Omental fat pad (tissue), 4 donors: ENCODE data around the gene BLCAP. TPM values are rescaled to one million over a fixed set of nuclear protein-coding genes. Genes with fewer than 3 reads are reported as not detected.
"Not testable (repeated sequence)": the region's sequence is repeated elsewhere in the genome, so short reads cannot be mapped to it uniquely, and the experiment has no call there.

Experiments
- ATAC-seq: fragments of 150-250 bp; one replicate; pipeline ENCODE4 v1.9.1; 2016; ENCODE audit warnings: mild to moderate bottlenecking, moderate library complexity; ENCODE audit not compliant: low FRiP score
- DNase-seq: peaks from one replicate; pipeline ENCODE4 v3.0.0-alpha.2; 2019; ENCODE audit warnings: low spot score
- CTCF ChIP-seq, 3 donors: fragments of 450-650 bp; IDR thresholded peaks; one replicate each; pipeline ENCODE4 v1.5.1; 2016 to 2017; ENCODE audit warnings: antibody characterized with exemption in 3 of 3, mild to moderate bottlenecking in 3 of 3, moderate library complexity in 2 of 3
- total RNA-seq, 4 donors: library from RNA; depleted of rRNA; stranded (reverse); fragments of >200 nt; gene quantifications; one replicate each; pipeline ENCODE4 v1.1.0, GENCODE V29; 2016

Gene BLCAP
- total RNA-seq, 4 donors from 2014 or later, result 58.6 to 197 (median 82.1) TPM

- no peak for TF ChIP-seq CTCF (IDR thresholded peaks at IDR 0.05)
- ATAC-seq (no peak), DNase-seq (no peak)
These were observed 36.3 kb upstream of the BLCAP start for GRCh38 chr20:37564016-37564387.

- no peak for TF ChIP-seq CTCF (IDR thresholded peaks at IDR 0.05)
- DNase-seq (no peak), ATAC-seq (no peak)
These were observed 35.2 kb upstream of the BLCAP start for GRCh38 chr20:37562695-37563480.

GRCh38 chr20:37560629-37561028 lies 33.0 kb upstream of the BLCAP start:
- ATAC-seq (no peak), DNase-seq (no peak)
- no peak for TF ChIP-seq CTCF (IDR thresholded peaks at IDR 0.05)

GRCh38 chr20:37559312-37560027 lies 31.8 kb upstream of the BLCAP start:
- DNase-seq, result no peak
- TF ChIP-seq CTCF (IDR thresholded peaks at IDR 0.05), result no peak
- no peak for ATAC-seq

GRCh38 chr20:37558779-37559178 lies 31.1 kb upstream of the BLCAP start:
- ATAC-seq (no peak), DNase-seq (no peak)
- no peak for TF ChIP-seq CTCF (IDR thresholded peaks at IDR 0.05)

- DNase-seq, result no peak
- ATAC-seq, result no peak
- no peak for TF ChIP-seq CTCF (IDR thresholded peaks at IDR 0.05)
These were observed 30.6 kb upstream of the BLCAP start for GRCh38 chr20:37558306-37558705.

GRCh38 chr20:37556538-37556937 lies 28.9 kb upstream of the BLCAP start:
- DNase-seq (no peak), ATAC-seq (no peak)
- TF ChIP-seq CTCF (IDR thresholded peaks at IDR 0.05), result no peak

- DNase-seq, ATAC-seq: not testable (repeated sequence)
These were observed 27.1 kb upstream of the BLCAP start for GRCh38 chr20:37554721-37555298.
